Nephron (organoid): ENCODE data around the gene UBE2K.
"Not testable (repeated sequence)": the region's sequence is repeated elsewhere in the genome, so short reads cannot be mapped to it uniquely, and the experiment has no call there.

ENCODE experiments used
- H3K27ac Mint-ChIP-seq, 3 experiments: 2 replicates each; pipeline ENCODE4 v1.8.0; 2020; ENCODE audit warnings: mixed read lengths in 3 of 3, mild to moderate bottlenecking in 2 of 3, moderate library complexity in 1 of 3
- H3K27me3 Mint-ChIP-seq: 2 replicates; pipeline ENCODE4 v1.8.0; 2021; ENCODE audit warnings: low read depth, mild to moderate bottlenecking, moderate library complexity, mixed read lengths
- H3K36me3 Mint-ChIP-seq: 2 replicates; pipeline ENCODE4 v1.8.0; 2020; ENCODE audit warnings: low read depth, mixed read lengths
- H3K4me1 Mint-ChIP-seq: 2 replicates; pipeline ENCODE4 v1.8.0; 2020; ENCODE audit warnings: mixed read lengths
- H3K4me3 Mint-ChIP-seq, 3 experiments: 2 replicates each; pipeline ENCODE4 v1.8.0; 2020; ENCODE audit warnings: mild to moderate bottlenecking in 3 of 3, mixed read lengths in 3 of 3, moderate library complexity in 2 of 3
- H3K9me3 Mint-ChIP-seq: 2 replicates; pipeline ENCODE4 v1.8.0; 2020; ENCODE audit warnings: mixed read lengths
- TF ChIP-seq, protein P1 (sequence below), 3 experiments: fragments of 200-600 bp; sonication (generic); IDR thresholded peaks; one replicate each; pipeline ENCODE4 v1.5.0; 2021; ENCODE audit warnings: antibody characterized with exemption in 3 of 3; ENCODE audit not compliant: unreplicated experiment in 3 of 3

UBE2K gene

DNA sequence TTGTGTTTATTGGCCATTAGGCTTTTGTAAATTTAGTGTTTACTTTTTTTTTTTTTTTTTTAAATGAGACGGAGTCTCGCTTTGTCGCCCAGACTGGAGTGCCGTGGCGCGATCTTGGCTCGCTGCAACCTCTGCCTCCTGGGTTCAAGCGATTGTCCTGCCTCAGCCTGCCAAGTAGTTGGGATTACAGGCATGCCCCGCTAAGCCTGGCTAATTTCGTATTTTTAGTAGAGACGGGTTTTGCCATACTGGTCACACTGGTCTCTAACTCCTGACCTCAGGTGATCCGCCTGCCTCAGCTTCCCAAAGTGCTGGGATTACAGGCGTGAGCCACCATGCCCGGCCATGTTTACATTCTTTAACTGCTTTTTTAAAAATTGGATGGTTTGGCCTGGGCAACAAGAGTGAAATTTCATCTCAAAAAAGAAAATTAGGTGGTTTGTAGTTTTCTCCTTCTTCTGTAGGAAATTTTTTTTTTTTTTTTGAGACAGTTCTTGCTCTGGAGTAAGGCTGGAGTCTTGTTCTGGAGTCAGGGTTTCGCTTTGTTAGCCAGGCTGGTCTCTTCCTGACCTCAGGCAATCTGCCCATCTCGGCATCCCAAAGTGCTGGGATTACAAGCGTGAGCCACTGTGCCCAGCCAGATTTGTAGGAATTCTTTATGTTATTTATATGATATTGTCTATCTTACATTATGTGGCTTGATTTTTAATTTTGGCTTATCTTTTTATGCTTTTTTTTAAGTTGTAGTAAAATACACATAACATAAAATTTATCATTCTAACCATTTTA is 15.1 kb downstream of the UBE2K start:
- Mint-ChIP-seq H3K4me3 (no peak overlapping the region), H3K27ac (no peak overlapping the region), H3K9me3 (no peaks in the 10 kb centered on the region), H3K4me1 (peaks cover 16% of the 10 kb centered on the region), H3K27me3 (no peaks in the 10 kb centered on the region), H3K36me3 (peaks cover 40% of the 10 kb centered on the region)
- TF ChIP-seq, protein P1, sequence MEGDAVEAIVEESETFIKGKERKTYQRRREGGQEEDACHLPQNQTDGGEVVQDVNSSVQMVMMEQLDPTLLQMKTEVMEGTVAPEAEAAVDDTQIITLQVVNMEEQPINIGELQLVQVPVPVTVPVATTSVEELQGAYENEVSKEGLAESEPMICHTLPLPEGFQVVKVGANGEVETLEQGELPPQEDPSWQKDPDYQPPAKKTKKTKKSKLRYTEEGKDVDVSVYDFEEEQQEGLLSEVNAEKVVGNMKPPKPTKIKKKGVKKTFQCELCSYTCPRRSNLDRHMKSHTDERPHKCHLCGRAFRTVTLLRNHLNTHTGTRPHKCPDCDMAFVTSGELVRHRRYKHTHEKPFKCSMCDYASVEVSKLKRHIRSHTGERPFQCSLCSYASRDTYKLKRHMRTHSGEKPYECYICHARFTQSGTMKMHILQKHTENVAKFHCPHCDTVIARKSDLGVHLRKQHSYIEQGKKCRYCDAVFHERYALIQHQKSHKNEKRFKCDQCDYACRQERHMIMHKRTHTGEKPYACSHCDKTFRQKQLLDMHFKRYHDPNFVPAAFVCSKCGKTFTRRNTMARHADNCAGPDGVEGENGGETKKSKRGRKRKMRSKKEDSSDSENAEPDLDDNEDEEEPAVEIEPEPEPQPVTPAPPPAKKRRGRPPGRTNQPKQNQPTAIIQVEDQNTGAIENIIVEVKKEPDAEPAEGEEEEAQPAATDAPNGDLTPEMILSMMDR (IDR thresholded peaks at IDR 0.05; ENCODE audit: unreplicated experiment in 3 of 3): no peak

DNA sequence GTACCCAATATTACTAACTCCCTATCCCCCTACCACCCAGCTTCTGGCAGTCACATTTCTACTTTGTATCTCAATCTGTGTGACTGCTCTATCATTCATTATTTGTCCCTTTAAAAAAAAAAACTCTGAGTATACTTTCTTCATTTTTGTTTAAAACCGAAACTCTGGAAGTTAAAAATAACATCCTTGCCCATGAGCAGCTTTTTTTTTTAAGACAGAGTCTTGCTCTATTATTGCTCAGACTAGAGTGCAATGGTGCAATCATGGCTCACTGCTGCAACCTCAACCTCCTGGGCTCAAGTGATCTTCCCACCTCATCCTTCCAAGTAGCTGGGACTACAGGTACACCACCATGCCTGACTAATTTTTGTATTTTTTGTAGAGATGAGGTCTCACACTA is 15.8 kb downstream of the UBE2K start:
- TF ChIP-seq, protein P1 (IDR thresholded peaks at IDR 0.05; ENCODE audit: unreplicated experiment in 3 of 3): no peak
- Mint-ChIP-seq H3K4me1 (peaks cover 9% of the 10 kb centered on the region), H3K36me3 (peaks cover 41% of the 10 kb centered on the region), H3K9me3 (no peaks in the 10 kb centered on the region), H3K4me3 (no peak overlapping the region), H3K27me3 (no peaks in the 10 kb centered on the region), H3K27ac (no peak overlapping the region)

DNA sequence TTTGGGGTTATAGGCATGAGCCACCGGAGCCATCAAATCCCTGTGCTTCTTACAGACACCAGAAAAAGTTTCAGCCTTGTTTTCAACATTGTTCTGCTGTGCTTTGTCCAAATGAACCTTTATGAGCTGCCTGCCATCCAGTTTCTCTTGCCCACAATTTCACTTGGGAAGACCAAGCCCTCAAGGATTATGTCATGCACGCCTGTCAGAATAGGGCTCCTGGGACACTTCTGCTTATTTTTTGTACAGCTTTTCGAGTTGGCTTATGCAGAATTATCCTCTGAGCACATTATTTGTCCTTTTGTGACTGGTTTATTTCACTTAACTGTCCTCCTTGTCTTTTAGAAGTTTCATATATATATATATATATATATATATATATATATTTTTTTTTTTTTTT is 16.2 kb downstream of the UBE2K start:
- Mint-ChIP-seq H3K9me3 (no peaks in the 10 kb centered on the region), H3K4me3 (no peak overlapping the region), H3K27me3 (no peaks in the 10 kb centered on the region), H3K27ac (no peak overlapping the region), H3K4me1 (peaks cover 8% of the 10 kb centered on the region), H3K36me3 (peaks cover 45% of the 10 kb centered on the region)
- TF ChIP-seq, protein P1 (IDR thresholded peaks at IDR 0.05; ENCODE audit: unreplicated experiment in 3 of 3): no peak

DNA sequence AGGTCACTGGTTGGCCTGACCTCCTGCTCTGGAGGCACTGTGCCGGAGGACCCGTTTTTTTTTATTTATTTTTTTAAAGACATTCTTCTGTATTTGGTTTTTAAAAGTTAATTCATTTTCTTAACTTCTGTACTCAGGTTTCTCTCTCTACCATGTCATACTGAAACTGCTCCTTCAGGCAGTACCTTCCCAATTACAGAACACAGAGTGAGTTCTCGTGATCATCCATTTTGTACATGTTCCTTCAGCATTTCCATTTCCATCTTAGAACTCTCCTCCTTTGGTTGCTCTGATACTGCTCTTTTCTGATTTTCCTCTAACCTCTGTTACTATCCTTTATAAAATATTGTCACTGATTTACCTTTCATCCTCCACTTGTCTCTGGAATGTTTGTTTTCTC is 17.9 kb downstream of the UBE2K start:
- Mint-ChIP-seq H3K9me3 (no peaks in the 10 kb centered on the region), H3K4me3 (no peak overlapping the region), H3K27me3 (no peaks in the 10 kb centered on the region), H3K4me1 (peaks cover 9% of the 10 kb centered on the region), H3K27ac (peak overlapping the region in 1 of 3 experiments; percentile 8), H3K36me3 (peaks cover 46% of the 10 kb centered on the region)
- TF ChIP-seq, protein P1 (IDR thresholded peaks at IDR 0.05; ENCODE audit: unreplicated experiment in 3 of 3): no peak

DNA sequence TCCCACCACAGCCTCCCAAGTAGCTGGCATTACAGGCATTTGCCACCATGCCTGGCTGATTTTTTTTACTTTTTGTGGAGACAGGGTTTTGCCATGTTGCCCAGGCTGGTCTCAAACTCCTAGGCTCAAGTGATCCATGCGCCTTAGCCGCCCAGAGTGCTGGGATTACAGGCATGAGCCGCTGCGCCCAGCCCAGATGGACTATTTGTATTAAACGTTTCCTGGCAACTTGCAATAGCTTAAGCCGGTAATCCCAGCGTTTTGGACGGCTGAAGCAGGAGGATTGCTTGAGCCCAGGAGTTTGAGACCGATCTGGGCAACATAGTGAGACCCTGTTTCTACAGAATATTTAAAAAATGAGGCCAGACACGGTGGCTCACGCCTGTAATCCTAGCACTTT is 18.4 kb downstream of the UBE2K start:
- no peaks in the 10 kb centered on the region for H3K27me3 Mint-ChIP-seq
- no peaks in the 10 kb centered on the region for H3K9me3 Mint-ChIP-seq
- no peak overlapping the region for H3K4me3 Mint-ChIP-seq
- H3K36me3 Mint-ChIP-seq: peaks cover 45% of the 10 kb centered on the region
- H3K27ac Mint-ChIP-seq: no peak overlapping the region
- H3K4me1 Mint-ChIP-seq: peaks cover 9% of the 10 kb centered on the region
- TF ChIP-seq, protein P1 (IDR thresholded peaks at IDR 0.05; ENCODE audit: unreplicated experiment in 3 of 3): no peak

DNA sequence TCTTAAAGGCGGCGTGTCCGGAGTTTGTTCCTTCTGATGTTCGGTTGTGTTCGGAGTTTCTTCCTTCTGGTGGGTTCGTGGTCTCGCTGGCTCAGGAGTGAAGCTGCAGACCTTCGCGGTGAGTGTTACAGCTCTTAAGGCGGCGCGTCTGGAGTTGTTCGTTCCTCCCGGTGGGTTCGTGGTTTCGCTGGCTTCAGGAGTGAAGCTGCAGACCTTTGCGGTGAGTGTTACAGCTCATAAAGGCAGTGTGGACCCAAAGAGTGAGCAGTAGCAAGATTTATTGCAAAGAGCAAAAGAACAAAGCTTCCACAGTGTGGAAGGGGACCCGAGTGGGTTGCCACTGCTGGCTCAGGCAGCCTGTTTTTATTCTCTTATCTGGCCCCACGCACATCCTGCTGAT is 19.8 kb downstream of the UBE2K start:
- H3K9me3 Mint-ChIP-seq, H3K27ac Mint-ChIP-seq, H3K4me1 Mint-ChIP-seq, H3K27me3 Mint-ChIP-seq, H3K4me3 Mint-ChIP-seq: not testable (repeated sequence)
- peaks cover 41% of the 10 kb centered on the region for H3K36me3 Mint-ChIP-seq
